Colonic mucosa (tissue), 4 donors: Measurements from ENCODE around the gene FN3KRP. TPM values are rescaled to one million over a fixed set of nuclear protein-coding genes. Genes with fewer than 3 reads are reported as not detected.

Experiments used
- DNase-seq: peaks from one replicate; pipeline ENCODE4 v3.0.0-alpha.2; 2020
- H3K27ac ChIP-seq: fragments of 200-600 bp; one replicate; pipeline ENCODE4 v1.8.0; 2021
- H3K27me3 ChIP-seq: fragments of 200-600 bp; one replicate; pipeline ENCODE4 v1.8.0; 2021
- H3K36me3 ChIP-seq: fragments of 200-600 bp; one replicate; pipeline ENCODE4 v1.8.0; 2021
- H3K4me1 ChIP-seq: fragments of 200-600 bp; one replicate; pipeline ENCODE4 v1.8.0; 2021; ENCODE audit warnings: mild to moderate bottlenecking
- H3K4me3 ChIP-seq: fragments of 200-600 bp; one replicate; pipeline ENCODE4 v1.8.0; 2021
- H3K9ac ChIP-seq, 2 donors: one replicate each; pipeline ENCODE4 v1.7.0; 2013; ENCODE audit warnings: control low read depth in 2 of 2, low read depth in 2 of 2, low read length in 2 of 2
- H3K9me3 ChIP-seq: fragments of 200-600 bp; one replicate; pipeline ENCODE4 v1.8.0; 2021
- intact Hi-C: fragments of 100-400 bp; cut with DNase I; formaldehyde crosslinking; loops from one replicate; pipeline ENCODE4 v1.14.1; 2022
- total RNA-seq, 2 donors: library from RNA; stranded (reverse); fragmentation: NEBNext Ultra II Directional in 1 of 2; extraction: Animal tissue kit (Norgen Biotek cat#: 25700) in 1 of 2; gene quantifications; one replicate each; pipeline ENCODE4 v1.2.1, GENCODE V29; 2021
- TF ChIP-seq, protein P1 (sequence below): fragments of 200-600 bp; IDR thresholded peaks from one replicate; pipeline ENCODE4 v1.8.0; 2022; ENCODE audit warnings: antibody characterized with exemption, mild to moderate bottlenecking
- donor health status: healthy.
- donor health status: DM: no; HTN: no; CAD: no.
- donor health status: DM: no; HTN: no; CAD: no.

Gene FN3KRP
- total RNA-seq, 2 donors from 2014 or later, result 34.4 to 52.5 TPM

GRCh38 chr17:82718986-82719685 is 2.6 kb downstream of the FN3KRP start:
- no peak for DNase-seq
- H3K4me1 ChIP-seq, result no peaks in the 10 kb centered on the region
- H3K9ac ChIP-seq, result no peak overlapping the region
- intact Hi-C loops, result no loop called here
- TF ChIP-seq, protein P1, sequence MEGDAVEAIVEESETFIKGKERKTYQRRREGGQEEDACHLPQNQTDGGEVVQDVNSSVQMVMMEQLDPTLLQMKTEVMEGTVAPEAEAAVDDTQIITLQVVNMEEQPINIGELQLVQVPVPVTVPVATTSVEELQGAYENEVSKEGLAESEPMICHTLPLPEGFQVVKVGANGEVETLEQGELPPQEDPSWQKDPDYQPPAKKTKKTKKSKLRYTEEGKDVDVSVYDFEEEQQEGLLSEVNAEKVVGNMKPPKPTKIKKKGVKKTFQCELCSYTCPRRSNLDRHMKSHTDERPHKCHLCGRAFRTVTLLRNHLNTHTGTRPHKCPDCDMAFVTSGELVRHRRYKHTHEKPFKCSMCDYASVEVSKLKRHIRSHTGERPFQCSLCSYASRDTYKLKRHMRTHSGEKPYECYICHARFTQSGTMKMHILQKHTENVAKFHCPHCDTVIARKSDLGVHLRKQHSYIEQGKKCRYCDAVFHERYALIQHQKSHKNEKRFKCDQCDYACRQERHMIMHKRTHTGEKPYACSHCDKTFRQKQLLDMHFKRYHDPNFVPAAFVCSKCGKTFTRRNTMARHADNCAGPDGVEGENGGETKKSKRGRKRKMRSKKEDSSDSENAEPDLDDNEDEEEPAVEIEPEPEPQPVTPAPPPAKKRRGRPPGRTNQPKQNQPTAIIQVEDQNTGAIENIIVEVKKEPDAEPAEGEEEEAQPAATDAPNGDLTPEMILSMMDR, result no peak
- H3K27me3 ChIP-seq, result no peaks in the 10 kb centered on the region
- no peak overlapping the region for H3K4me3 ChIP-seq
- no peaks in the 10 kb centered on the region for H3K36me3 ChIP-seq
- H3K27ac ChIP-seq, result no peak overlapping the region
- no peaks in the 10 kb centered on the region for H3K9me3 ChIP-seq

- DNase-seq, result no peak
- intact Hi-C loops, result no loop called here
- Histone ChIP-seq H3K9me3 (no peaks in the 10 kb centered on the region), H3K27me3 (no peaks in the 10 kb centered on the region), H3K4me1 (no peaks in the 10 kb centered on the region), H3K4me3 (no peak overlapping the region), H3K36me3 (no peaks in the 10 kb centered on the region), H3K9ac (no peak overlapping the region), H3K27ac (no peak overlapping the region)
- TF ChIP-seq, protein P1, result no peak
Measured at GRCh38 chr17:82720204-82720603, 3.7 kb downstream of the FN3KRP start.

DNA sequence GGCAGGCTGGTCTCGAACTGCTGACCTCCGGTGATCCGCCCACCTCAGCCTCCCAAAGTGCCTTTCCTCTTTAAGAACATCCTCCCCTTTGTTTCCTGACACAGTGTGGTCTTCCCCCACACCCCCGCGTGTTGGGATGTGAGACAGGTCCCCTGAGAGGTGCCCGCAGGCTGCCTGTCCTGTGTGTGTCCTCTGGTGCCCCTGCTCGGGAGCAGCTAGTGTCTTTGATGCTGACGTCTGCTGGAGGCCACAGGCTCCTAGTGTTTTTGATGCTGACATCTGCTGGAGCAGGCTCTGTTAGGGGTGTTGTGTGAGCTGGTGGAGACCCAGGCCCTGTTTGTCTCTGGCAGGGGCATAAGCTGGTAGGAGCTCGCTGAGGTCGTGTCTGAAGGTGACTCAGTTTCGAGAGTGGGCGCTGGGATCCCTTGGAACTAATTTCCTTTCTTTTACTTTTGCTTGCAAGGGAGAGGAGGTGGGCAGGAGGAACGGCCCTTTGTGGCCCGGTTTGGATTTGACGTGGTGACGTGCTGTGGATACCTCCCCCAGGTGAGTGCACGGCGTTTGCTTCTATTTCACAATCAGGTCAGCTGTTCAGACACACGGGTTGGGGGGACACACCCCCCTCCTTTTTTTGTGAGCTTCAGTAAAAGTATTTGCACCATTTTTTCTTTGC is 6.0 kb downstream of the FN3KRP start:
- Histone ChIP-seq H3K4me3 (no peak overlapping the region), H3K9ac (no peak overlapping the region), H3K27me3 (no peaks in the 10 kb centered on the region), H3K4me1 (no peaks in the 10 kb centered on the region), H3K36me3 (no peaks in the 10 kb centered on the region), H3K9me3 (no peaks in the 10 kb centered on the region), H3K27ac (no peak overlapping the region)
- intact Hi-C loops, result no loop called here
- no peak for DNase-seq
- TF ChIP-seq, protein P1, result no peak

GRCh38 chr17:82723169-82723807 is 6.8 kb downstream of the FN3KRP start:
- intact Hi-C loops, result no loop called here
- no peaks in the 10 kb centered on the region for H3K9me3 ChIP-seq
- no peak overlapping the region for H3K27ac ChIP-seq
- no peak for DNase-seq
- no peaks in the 10 kb centered on the region for H3K27me3 ChIP-seq
- H3K4me3 ChIP-seq, result no peak overlapping the region
- H3K9ac ChIP-seq, result no peak overlapping the region
- no peaks in the 10 kb centered on the region for H3K36me3 ChIP-seq
- no peaks in the 10 kb centered on the region for H3K4me1 ChIP-seq
- TF ChIP-seq, protein P1, result no peak

DNA sequence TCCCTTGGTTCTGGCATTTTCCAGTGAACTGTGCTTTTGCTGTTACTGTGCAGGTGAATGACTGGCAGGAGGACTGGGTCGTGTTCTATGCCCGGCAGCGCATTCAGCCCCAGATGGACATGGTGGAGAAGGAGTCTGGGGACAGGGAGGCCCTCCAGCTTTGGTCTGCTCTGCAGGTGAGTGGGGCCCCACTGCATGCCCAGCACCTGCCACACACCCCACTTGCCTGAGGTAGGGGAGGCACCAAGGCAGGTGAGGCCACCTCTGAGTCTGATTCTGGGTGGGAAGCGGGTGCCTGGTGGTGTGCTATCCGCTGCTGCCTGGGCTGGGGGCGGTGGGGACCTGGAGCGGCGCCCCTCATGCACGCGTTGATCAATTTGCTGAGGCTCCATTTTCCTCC is 9.9 kb downstream of the FN3KRP start:
- TF ChIP-seq, protein P1, result no peak
- H3K27ac ChIP-seq, result no peak overlapping the region
- DNase-seq, result no peak
- H3K36me3 ChIP-seq, result no peaks in the 10 kb centered on the region
- intact Hi-C loops, result no loop called here
- no peaks in the 10 kb centered on the region for H3K27me3 ChIP-seq
- H3K9me3 ChIP-seq, result no peaks in the 10 kb centered on the region
- H3K9ac ChIP-seq, result no peak overlapping the region
- H3K4me3 ChIP-seq, result no peak overlapping the region
- H3K4me1 ChIP-seq, result no peaks in the 10 kb centered on the region
